GM18526 (cell line): ENCODE measurements around the gene KRTAP1-1.

Experiments used
- POLR2A ChIP-seq: IDR thresholded peaks from 3 replicates; pipeline ENCODE4 v1.6.1; 2011; ENCODE audit not compliant: insufficient read length; ENCODE audit errors: extremely low read depth

KRTAP1-1 gene

GRCh38 chr17:40995116-40995515 lies 46.1 kb downstream of the KRTAP1-1 start:
- TF ChIP-seq POLR2A: no peak

- no peak for TF ChIP-seq POLR2A
Observed at GRCh38 chr17:40993839-40994238, 47.4 kb downstream of the KRTAP1-1 start, which contains the start of gene KRTAP3-3. KRTAP3-3 (minus strand) TSS chr17:40994164; CDS start chr17:40994097, 67 bp downstream.

- no peak for TF ChIP-seq POLR2A
Observed at GRCh38 chr17:40993084-40993483, 48.2 kb downstream of the KRTAP1-1 start.

- TF ChIP-seq POLR2A: no peak
Observed at GRCh38 chr17:40992666-40993065, 48.6 kb downstream of the KRTAP1-1 start.
